ENCODE data around the gene RPS3. TPM values are rescaled to one million over a fixed set of nuclear protein-coding genes. Genes with fewer than 3 reads are reported as not detected.

RPS3 gene
- total RNA-seq, 3 donors from 2014 or later (not counting 1 experiment from before 2014, with no cell fraction given), result 2,027 to 2,376 (median 2,290) TPM

- no peak for ATAC-seq
- Mint-ChIP-seq H3K4me3 (no peak overlapping the region), H3K27ac (no peak overlapping the region), H3K36me3 (no peaks in the 10 kb centered on the region), H3K9me3 (no peaks in the 10 kb centered on the region), H3K4me1 (peaks cover 10 to 16% of the 10 kb centered on the region in 2 donors), H3K27me3 (ENCODE audit: low read depth in 2 of 2) (peaks cover 6 to 11% of the 10 kb centered on the region in 2 donors)
- DNase-seq, result no peak
- H3K36me3 ChIP-seq (ENCODE audit: control insufficient read depth, insufficient read depth, low read length), result no peaks in the 10 kb centered on the region
- no peak overlapping the region for H3K27ac ChIP-seq (ENCODE audit: low read length)
- intact Hi-C loops (cut with micrococcal nuclease), result no loop called here
- 96% methylated on average over 29 of the region's 29 CpGs for WGBS (ENCODE audit: insufficient coverage)
- H3K4me1 ChIP-seq (ENCODE audit: control insufficient read depth, insufficient read depth, low read length), result peaks cover 16% of the 10 kb centered on the region
- H3K4me3 ChIP-seq (ENCODE audit: low read length), result no peak overlapping the region
- H3K27me3 ChIP-seq (ENCODE audit: control insufficient read depth, insufficient read depth, low read length), result peaks cover 12% of the 10 kb centered on the region
- H3K9me3 ChIP-seq (ENCODE audit: control insufficient read depth, insufficient read depth, low read length), result peaks cover 6% of the 10 kb centered on the region
- no peak for TF ChIP-seq CTCF (IDR thresholded peaks at IDR 0.05)
Observed at GRCh38 chr11:75425422-75425821, 26.1 kb downstream of the RPS3 start.

DNA sequence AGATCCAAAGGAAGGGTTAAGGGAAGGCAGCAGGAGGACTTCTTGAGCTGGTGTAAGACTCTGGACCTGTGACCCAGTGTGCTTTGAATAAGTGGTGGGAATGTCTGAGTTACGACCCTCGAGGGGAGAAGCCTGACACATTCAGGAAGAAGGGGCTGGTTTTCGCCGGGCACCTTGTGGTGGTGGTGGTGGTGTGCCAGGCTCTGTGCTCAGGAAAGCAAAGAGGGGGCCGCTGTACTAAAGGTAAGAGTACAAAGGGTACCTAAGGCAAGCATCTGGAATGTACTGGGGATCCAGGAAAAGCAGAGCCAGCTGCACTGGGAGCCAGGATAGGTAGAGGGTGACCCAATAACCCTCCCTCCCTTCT, 27.4 kb downstream of the RPS3 start:
- ATAC-seq, result no peak
- Histone ChIP-seq H3K27me3 (ENCODE audit: control insufficient read depth, insufficient read depth, low read length) (peaks cover 22% of the 10 kb centered on the region), H3K9me3 (ENCODE audit: control insufficient read depth, insufficient read depth, low read length) (peaks cover 6% of the 10 kb centered on the region), H3K27ac (ENCODE audit: low read length) (no peak overlapping the region), H3K4me1 (ENCODE audit: control insufficient read depth, insufficient read depth, low read length) (peaks cover 23% of the 10 kb centered on the region), H3K36me3 (ENCODE audit: control insufficient read depth, insufficient read depth, low read length) (no peaks in the 10 kb centered on the region), H3K4me3 (ENCODE audit: low read length) (no peak overlapping the region)
- WGBS (ENCODE audit: insufficient coverage), result 86% methylated on average over 5 of the region's 5 CpGs
- intact Hi-C loops (cut with micrococcal nuclease), result no loop called here
- Mint-ChIP-seq H3K4me3 (no peak overlapping the region), H3K4me1 (peaks cover 18 to 26% of the 10 kb centered on the region in 2 donors), H3K9me3 (no peaks in the 10 kb centered on the region), H3K27me3 (ENCODE audit: low read depth in 2 of 2) (peaks cover 14 to 22% of the 10 kb centered on the region in 2 donors), H3K27ac (no peak overlapping the region), H3K36me3 (no peaks in the 10 kb centered on the region)
- no peak for DNase-seq
- no peak for TF ChIP-seq CTCF (IDR thresholded peaks at IDR 0.05)

- Histone ChIP-seq H3K9me3 (ENCODE audit: control insufficient read depth, insufficient read depth, low read length) (peaks cover 6% of the 10 kb centered on the region), H3K27me3 (ENCODE audit: control insufficient read depth, insufficient read depth, low read length) (peaks cover 26% of the 10 kb centered on the region), H3K36me3 (ENCODE audit: control insufficient read depth, insufficient read depth, low read length) (no peaks in the 10 kb centered on the region), H3K27ac (ENCODE audit: low read length) (no peak overlapping the region), H3K4me1 (ENCODE audit: control insufficient read depth, insufficient read depth, low read length) (peaks cover 23% of the 10 kb centered on the region), H3K4me3 (ENCODE audit: low read length) (no peak overlapping the region)
- H3K36me3 Mint-ChIP-seq, result no peaks in the 10 kb centered on the region
- peaks cover 18 to 26% of the 10 kb centered on the region in 2 donors for H3K4me1 Mint-ChIP-seq
- H3K4me3 Mint-ChIP-seq, result no peak overlapping the region
- peaks cover 17 to 27% of the 10 kb centered on the region in 2 donors for H3K27me3 Mint-ChIP-seq (ENCODE audit: low read depth in 2 of 2)
- ATAC-seq (no peak), DNase-seq (no peak)
- H3K27ac Mint-ChIP-seq, result no peak overlapping the region
- intact Hi-C loops (cut with micrococcal nuclease), result no loop called here
- no peaks in the 10 kb centered on the region for H3K9me3 Mint-ChIP-seq
- TF ChIP-seq CTCF (IDR thresholded peaks at IDR 0.05), result no peak
Observed at GRCh38 chr11:75427181-75427580, 27.9 kb downstream of the RPS3 start.

DNA sequence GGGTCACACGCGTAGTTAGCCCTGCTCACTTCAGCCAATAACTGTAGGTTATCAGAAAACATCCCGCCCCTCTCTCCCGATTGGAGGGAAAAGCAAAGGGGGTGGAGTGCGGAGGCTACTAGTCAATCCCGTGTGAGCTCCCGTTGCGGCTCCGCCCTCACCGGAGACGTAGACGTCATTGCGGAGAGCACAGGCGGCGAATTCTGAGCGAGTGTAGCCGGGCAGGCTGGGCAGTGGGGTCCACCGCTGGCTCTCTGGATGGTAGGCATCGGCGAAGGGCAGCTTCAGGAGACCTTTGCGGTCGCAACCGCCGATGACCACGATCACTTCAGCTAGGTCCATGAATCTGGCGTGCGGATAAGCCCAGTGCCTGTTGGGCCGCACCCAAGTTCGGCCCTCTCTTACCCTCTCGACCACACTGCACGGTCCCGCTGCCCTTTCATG, 29.0 kb downstream of the RPS3 start:
- H3K36me3 Mint-ChIP-seq, result no peaks in the 10 kb centered on the region
- H3K4me1 Mint-ChIP-seq, result peaks cover 18 to 29% of the 10 kb centered on the region in 2 donors
- no peak for TF ChIP-seq CTCF (IDR thresholded peaks at IDR 0.05)
- Histone ChIP-seq H3K4me3 (ENCODE audit: low read length) (no peak overlapping the region), H3K36me3 (ENCODE audit: control insufficient read depth, insufficient read depth, low read length) (no peaks in the 10 kb centered on the region), H3K27ac (ENCODE audit: low read length) (no peak overlapping the region), H3K9me3 (ENCODE audit: control insufficient read depth, insufficient read depth, low read length) (peaks cover 6% of the 10 kb centered on the region), H3K27me3 (ENCODE audit: control insufficient read depth, insufficient read depth, low read length) (peaks cover 29% of the 10 kb centered on the region), H3K4me1 (ENCODE audit: control insufficient read depth, insufficient read depth, low read length) (peaks cover 23% of the 10 kb centered on the region)
- peak overlapping the region in 1 of 2 donors; percentile 53 for H3K27ac Mint-ChIP-seq
- intact Hi-C loops (cut with micrococcal nuclease), result no loop called here
- peak; percentile 62 to 82 for DNase-seq
- 14% methylated on average over 32 of the region's 32 CpGs for WGBS (ENCODE audit: insufficient coverage)
- no peaks in the 10 kb centered on the region for H3K9me3 Mint-ChIP-seq
- ATAC-seq, result peak; percentile 71
- peaks cover 24 to 38% of the 10 kb centered on the region in 2 donors for H3K27me3 Mint-ChIP-seq (ENCODE audit: low read depth in 2 of 2)
- peak overlapping the region; percentile 80 for H3K4me3 Mint-ChIP-seq

All from natural killer cell (primary cell).